Prostate gland (tissue), 2 donors: ENCODE measurements around the gene ATXN3L.

Experiments used
- POLR2A ChIP-seq: fragments of 450-650 bp; IDR thresholded peaks from one replicate; pipeline ENCODE4 v1.6.1; 2016; ENCODE audit warnings: antibody characterized with exemption, mild to moderate bottlenecking
- POLR2AphosphoS5 ChIP-seq: sonication (generic); formaldehyde crosslinking; IDR thresholded peaks from one replicate; pipeline ENCODE4 v1.6.1; 2017; ENCODE audit warnings: antibody characterized with exemption
- TF ChIP-seq, protein P1 (sequence below), 4 experiments: fragments of 200-600 bp in 2 of 4; fragments of 450-650 bp in 2 of 4; sonication (generic) in 2 of 4; IDR thresholded peaks; 1 replicate in 3 of 4; 2 replicates in 1 of 4; pipeline ENCODE4 v1.5.1; 2016 to 2019; ENCODE audit warnings: antibody characterized with exemption in 4 of 4, mild to moderate bottlenecking in 2 of 4, moderate library complexity in 2 of 4

DNA sequence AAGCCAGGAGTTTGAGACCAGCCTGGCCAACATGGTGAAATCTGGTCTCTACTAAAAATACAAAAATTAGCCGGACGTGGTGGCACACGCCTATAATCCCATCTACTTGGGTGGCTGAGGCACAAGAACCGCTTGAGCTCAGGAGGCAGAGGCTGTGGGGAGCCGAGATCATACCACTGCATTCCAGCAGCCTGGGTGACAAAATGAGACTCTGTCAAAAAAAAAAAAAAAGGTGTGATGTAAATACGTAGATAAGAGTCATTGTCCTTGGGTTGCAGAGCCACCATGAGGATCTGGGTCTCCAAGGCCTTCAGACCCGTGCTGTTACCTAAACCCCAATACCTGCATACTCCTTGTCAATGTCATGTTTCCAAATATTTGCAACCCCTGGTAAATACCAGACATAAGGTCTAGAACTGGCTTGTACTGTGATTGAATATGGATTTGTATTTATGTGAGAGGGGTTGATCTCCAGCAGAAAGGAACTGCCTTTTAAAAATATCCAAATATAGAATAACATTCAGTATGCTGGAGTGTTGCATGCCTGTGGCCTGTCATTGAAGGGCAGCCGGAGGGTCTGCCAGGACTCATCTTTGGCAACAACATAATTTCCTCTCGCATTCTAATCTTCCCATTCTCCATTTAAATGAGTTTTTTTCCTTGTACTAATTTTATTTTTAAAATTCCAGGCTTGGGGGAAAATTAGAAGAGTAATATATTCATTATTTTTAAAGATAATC, 40.4 kb downstream of the ATXN3L start:
- no peak for TF ChIP-seq POLR2A
- TF ChIP-seq, protein P1, sequence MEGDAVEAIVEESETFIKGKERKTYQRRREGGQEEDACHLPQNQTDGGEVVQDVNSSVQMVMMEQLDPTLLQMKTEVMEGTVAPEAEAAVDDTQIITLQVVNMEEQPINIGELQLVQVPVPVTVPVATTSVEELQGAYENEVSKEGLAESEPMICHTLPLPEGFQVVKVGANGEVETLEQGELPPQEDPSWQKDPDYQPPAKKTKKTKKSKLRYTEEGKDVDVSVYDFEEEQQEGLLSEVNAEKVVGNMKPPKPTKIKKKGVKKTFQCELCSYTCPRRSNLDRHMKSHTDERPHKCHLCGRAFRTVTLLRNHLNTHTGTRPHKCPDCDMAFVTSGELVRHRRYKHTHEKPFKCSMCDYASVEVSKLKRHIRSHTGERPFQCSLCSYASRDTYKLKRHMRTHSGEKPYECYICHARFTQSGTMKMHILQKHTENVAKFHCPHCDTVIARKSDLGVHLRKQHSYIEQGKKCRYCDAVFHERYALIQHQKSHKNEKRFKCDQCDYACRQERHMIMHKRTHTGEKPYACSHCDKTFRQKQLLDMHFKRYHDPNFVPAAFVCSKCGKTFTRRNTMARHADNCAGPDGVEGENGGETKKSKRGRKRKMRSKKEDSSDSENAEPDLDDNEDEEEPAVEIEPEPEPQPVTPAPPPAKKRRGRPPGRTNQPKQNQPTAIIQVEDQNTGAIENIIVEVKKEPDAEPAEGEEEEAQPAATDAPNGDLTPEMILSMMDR (IDR thresholded peaks at IDR 0.05) = no peak
- no peak for TF ChIP-seq POLR2AphosphoS5
